PFSK-1 (cell line): ENCODE measurements around the gene DNAJB5.
A peak's percentile ranks its signal among the peaks of the same experiment; 100 is the strongest.

Experiments used
- FOXP2 ChIP-seq: optimal IDR thresholded peaks from 2 replicates; pipeline ENCODE3; 2011; ENCODE audit warnings: borderline replicate concordance, control low read depth, inconsistent platforms; ENCODE audit not compliant: insufficient read depth; ENCODE audit errors: extremely low read length, extremely low read depth
- POLR2AphosphoS5 ChIP-seq: IDR thresholded peaks from 2 replicates; pipeline ENCODE4 v1.6.1; 2012; ENCODE audit warnings: low read depth, mild to moderate bottlenecking, control low read depth, low read length, moderate library complexity
- SIN3A ChIP-seq: IDR thresholded peaks from 2 replicates; pipeline ENCODE4 v1.6.1; 2012; ENCODE audit warnings: mild to moderate bottlenecking, low read length, moderate library complexity, borderline replicate concordance; ENCODE audit not compliant: insufficient read depth
- TAF1 ChIP-seq: IDR thresholded peaks from 2 replicates; pipeline ENCODE4 v1.6.1; 2012; ENCODE audit warnings: low read length, control low read depth, borderline replicate concordance; ENCODE audit not compliant: insufficient read depth
- TF ChIP-seq, protein P1 (sequence below), 2 experiments: IDR thresholded peaks; 2 replicates each; pipeline versions ENCODE4 v1.6.1 to v1.8.0; 2011 to 2012; ENCODE audit warnings: low read depth in 2 of 2, low read length in 2 of 2, control low read depth in 1 of 2, inconsistent platforms in 1 of 2, mild to moderate bottlenecking in 1 of 2, moderate library complexity in 1 of 2; ENCODE audit not compliant: insufficient read depth in 1 of 2

The DNAJB5 gene

DNA sequence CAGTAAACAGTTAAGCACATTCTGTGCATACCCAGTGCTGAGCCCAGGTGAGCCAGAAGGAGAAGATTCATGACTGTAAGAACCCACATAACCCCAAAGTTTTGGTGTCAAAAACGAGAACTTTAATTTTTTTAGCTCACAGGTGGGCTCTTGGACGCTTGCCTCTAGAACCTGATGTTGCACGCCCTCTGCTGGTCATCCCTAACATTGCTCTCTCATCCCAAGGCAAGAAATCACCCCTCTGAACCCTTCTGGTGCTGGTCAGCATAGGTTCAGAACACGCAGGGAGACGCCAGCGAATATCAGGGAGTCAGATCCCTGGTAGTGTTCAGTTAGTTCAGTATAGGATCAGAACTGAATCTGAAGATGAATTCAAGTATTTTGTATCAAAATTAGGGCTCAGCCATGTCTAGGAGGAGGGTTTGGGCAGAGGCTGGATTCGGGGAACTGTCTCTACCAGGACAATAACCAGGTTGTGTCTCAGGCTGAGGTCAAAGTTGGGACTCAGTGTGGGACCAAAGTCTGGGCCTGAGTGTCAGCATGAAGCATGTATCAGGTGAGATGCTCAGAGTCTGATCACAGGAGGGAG is 4.1 kb upstream of the DNAJB5 start:
- TF ChIP-seq FOXP2 (no peak), SIN3A (no peak), POLR2AphosphoS5 (no peak), TAF1 (no peak)
- TF ChIP-seq, protein P1, sequence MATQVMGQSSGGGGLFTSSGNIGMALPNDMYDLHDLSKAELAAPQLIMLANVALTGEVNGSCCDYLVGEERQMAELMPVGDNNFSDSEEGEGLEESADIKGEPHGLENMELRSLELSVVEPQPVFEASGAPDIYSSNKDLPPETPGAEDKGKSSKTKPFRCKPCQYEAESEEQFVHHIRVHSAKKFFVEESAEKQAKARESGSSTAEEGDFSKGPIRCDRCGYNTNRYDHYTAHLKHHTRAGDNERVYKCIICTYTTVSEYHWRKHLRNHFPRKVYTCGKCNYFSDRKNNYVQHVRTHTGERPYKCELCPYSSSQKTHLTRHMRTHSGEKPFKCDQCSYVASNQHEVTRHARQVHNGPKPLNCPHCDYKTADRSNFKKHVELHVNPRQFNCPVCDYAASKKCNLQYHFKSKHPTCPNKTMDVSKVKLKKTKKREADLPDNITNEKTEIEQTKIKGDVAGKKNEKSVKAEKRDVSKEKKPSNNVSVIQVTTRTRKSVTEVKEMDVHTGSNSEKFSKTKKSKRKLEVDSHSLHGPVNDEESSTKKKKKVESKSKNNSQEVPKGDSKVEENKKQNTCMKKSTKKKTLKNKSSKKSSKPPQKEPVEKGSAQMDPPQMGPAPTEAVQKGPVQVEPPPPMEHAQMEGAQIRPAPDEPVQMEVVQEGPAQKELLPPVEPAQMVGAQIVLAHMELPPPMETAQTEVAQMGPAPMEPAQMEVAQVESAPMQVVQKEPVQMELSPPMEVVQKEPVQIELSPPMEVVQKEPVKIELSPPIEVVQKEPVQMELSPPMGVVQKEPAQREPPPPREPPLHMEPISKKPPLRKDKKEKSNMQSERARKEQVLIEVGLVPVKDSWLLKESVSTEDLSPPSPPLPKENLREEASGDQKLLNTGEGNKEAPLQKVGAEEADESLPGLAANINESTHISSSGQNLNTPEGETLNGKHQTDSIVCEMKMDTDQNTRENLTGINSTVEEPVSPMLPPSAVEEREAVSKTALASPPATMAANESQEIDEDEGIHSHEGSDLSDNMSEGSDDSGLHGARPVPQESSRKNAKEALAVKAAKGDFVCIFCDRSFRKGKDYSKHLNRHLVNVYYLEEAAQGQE (IDR thresholded peaks at IDR 0.05; ENCODE audit: insufficient read depth in 1 of 2, low read depth in 2 of 2, low read length in 2 of 2): peak in 1 of 2 experiments; percentile 75; a peak in 2 of 4 replicates

DNA sequence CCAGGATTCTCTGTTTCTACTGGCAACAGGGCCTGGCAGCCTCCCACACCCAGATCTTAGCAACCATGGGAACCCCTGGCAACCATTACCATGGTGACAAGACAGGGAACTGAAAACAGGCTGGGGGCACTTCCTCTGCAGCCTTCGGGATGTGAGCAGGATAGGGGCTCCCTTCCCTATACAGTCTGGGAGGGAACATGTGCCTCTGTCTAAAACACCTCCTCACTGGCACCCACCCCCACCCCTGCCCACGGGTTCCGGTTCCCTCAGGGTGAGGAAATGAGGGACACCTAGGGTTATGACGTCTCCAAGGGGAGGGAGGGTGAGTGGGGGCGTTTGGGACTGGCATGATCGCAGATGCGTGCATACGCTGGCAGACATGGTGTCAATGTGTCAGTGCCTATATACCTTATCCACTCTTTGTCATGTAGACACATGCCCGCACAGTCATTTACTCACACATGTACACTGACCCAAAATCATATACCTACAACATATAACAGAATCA is 3.0 kb upstream of the DNAJB5 start:
- TF ChIP-seq SIN3A: no peak
- TF ChIP-seq, protein P1 (IDR thresholded peaks at IDR 0.05; ENCODE audit: insufficient read depth in 1 of 2, low read depth in 2 of 2, low read length in 2 of 2): no peak
- TF ChIP-seq FOXP2: no peak
- TF ChIP-seq POLR2AphosphoS5: no peak
- TF ChIP-seq TAF1: no peak

DNA sequence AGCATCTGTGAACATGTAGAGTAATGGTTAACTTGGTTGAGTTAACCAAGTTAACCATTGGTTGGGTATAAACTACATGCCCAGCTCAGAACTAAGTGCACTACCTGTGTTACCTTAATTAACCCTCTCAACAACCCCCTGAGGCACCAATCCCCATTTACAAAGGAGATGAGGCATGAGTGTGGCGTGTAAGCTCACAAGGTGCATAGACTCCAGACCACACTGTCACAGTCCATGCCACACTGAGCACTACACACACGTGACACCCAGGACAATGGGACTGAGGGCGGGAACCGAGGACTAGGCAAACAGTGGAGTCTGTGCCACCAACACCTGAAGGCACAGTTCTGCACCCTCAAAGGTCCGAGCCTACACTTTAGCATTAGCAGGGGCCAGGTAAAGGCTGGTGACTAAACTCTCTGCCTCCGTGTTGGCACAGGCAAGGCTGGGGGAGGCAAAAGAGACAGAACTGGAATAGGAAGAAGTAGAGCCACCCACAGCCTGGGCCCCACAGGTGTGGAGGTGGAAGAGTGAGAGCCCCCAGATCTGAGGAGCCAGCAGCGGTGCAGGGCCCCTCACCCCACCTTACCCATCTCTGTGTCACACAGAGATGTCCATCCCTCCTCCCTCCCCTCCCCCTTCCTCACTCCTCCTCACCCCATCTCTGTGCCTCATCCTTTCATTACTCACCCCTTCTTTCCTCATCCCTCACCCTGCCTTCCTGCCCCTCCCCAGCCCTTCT is 2.2 kb upstream of the DNAJB5 start:
- TF ChIP-seq FOXP2 (no peak), SIN3A (no peak), POLR2AphosphoS5 (no peak), TAF1 (no peak)
- TF ChIP-seq, protein P1 (IDR thresholded peaks at IDR 0.05; ENCODE audit: insufficient read depth in 1 of 2, low read depth in 2 of 2, low read length in 2 of 2): no peak

DNA sequence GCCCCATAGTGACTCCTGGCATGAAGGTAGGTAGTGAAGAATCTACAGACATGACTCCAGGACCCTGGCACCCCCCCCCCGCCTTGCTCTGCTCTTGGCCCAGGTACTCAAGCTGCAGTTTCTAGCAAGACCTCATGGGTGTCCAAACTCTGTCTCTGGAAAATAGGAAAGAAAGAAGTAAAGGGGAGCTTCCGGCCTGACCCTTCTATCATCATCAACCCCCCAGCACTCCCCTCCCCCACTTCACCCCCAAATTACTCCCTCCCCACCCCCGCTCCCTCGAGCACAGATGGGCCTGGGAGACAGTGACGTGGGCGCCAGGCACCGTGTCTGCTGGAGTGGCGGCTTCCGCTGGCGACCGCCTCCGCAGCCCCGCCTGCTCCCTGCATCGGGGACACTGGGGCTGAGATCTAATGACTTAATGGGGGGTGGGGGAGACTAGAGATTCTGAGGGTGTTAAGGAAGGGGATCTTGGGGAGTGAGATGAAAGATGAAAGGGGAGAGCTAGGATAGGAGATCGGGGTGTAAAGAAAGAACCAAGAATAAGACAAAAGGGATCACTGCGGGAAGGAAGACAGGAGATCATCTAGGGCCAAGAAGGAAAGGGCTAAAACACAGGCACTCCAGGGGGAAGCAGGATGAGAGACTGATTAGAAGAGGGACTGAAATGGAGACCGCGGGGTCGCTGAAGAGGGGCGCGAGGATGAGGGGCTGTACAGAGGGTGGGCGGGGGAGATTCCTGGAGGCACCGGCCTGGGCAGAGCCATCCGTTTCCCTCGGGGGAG is 1.1 kb upstream of the DNAJB5 start:
- no peak for TF ChIP-seq TAF1
- no peak for TF ChIP-seq SIN3A
- TF ChIP-seq POLR2AphosphoS5: no peak
- TF ChIP-seq FOXP2: no peak
- TF ChIP-seq, protein P1 (IDR thresholded peaks at IDR 0.05; ENCODE audit: insufficient read depth in 1 of 2, low read depth in 2 of 2, low read length in 2 of 2): no peak
